Esophagus mucosa (tissue), 1 donor: Measurements from ENCODE around the gene SLC2A10. TPM values are rescaled to one million over a fixed set of nuclear protein-coding genes. Genes with fewer than 3 reads are reported as not detected.

Experiments used
- ATAC-seq: fragments of 200-7000 bp; cut with Tn5 transposase; one replicate; pipeline ENCODE4 v1.9.1; 2020
- total RNA-seq: library from RNA; stranded (reverse); gene quantifications from one replicate; pipeline ENCODE4 v1.2.4, GENCODE V29; 2023
- donor health status: DM: yes; HTN: yes; CAD: no.

SLC2A10 gene
- total RNA-seq, 1 donor from 2014 or later: 2.1 TPM

- ATAC-seq: no peak
Observed at GRCh38 chr20:46770330-46771194, 61.1 kb downstream of the SLC2A10 start.

- no peak for ATAC-seq
Observed at GRCh38 chr20:46771195-46771588, 61.7 kb downstream of the SLC2A10 start.

- ATAC-seq: no peak
Observed at GRCh38 chr20:46772901-46773300, 63.5 kb downstream of the SLC2A10 start.

- ATAC-seq: no peak
Observed at GRCh38 chr20:46773680-46774079, 64.2 kb downstream of the SLC2A10 start.

GRCh38 chr20:46774236-46774635, 64.8 kb downstream of the SLC2A10 start:
- no peak for ATAC-seq

- ATAC-seq: no peak
Observed at GRCh38 chr20:46774943-46775560, 65.6 kb downstream of the SLC2A10 start.

- ATAC-seq: no peak
Observed at GRCh38 chr20:46775806-46776205, 66.4 kb downstream of the SLC2A10 start.

- ATAC-seq: no peak
Observed at GRCh38 chr20:46777331-46777730, 67.9 kb downstream of the SLC2A10 start.

- ATAC-seq: no peak
Observed at GRCh38 chr20:46779831-46780230, 70.4 kb downstream of the SLC2A10 start.

GRCh38 chr20:46784436-46785127, 75.1 kb downstream of the SLC2A10 start:
- ATAC-seq: no peak

Other genes with a start within 250 kb of the SLC2A10 start
- 2.0 TPM for gene ZNF334, start 196.1 kb upstream of the SLC2A10 start, total RNA-seq
- not detected for gene OCSTAMP, start 159.0 kb upstream of the SLC2A10 start, total RNA-seq
- gene SLC13A3, start 58.2 kb upstream of the SLC2A10 start, total RNA-seq: 0.92 TPM
- 7.8 TPM for gene TP53RK, start 20.2 kb upstream of the SLC2A10 start, total RNA-seq
- gene EYA2, start 185.2 kb downstream of the SLC2A10 start, total RNA-seq: 27.7 TPM